Heart left ventricle (tissue), 16 donors: ENCODE results near the gene FREM3. TPM values are rescaled to one million over a fixed set of nuclear protein-coding genes. Genes with fewer than 3 reads are reported as not detected.

Source experiments
- ATAC-seq, 4 donors: fragments of 200-7000 bp; cut with Tn5 transposase; one replicate each; pipeline ENCODE4 v1.9.1; 2020 to 2022; ENCODE audit warnings: moderate library complexity in 4 of 4, mild to moderate bottlenecking in 3 of 4, moderate number of reproducible peaks in 1 of 4
- DNase-seq, 5 donors: peaks; one replicate each; pipeline ENCODE4 v3.0.0-alpha.2; 2020
- H3K27ac ChIP-seq, 12 donors: fragments of 200-600 bp; sonication (generic) in 4 of 12; one replicate each; pipeline versions ENCODE4 v1.5.0 to v1.8.0; 2016 to 2022; ENCODE audit warnings: mild to moderate bottlenecking in 2 of 12
- H3K27me3 ChIP-seq, 9 donors: fragments of 200-600 bp; sonication (generic) in 2 of 9; one replicate each; pipeline versions ENCODE4 v1.5.1 to v1.8.0; 2016 to 2022; ENCODE audit warnings: mild to moderate bottlenecking in 3 of 9
- H3K36me3 ChIP-seq, 9 donors: fragments of 200-600 bp; sonication (generic) in 2 of 9; one replicate each; pipeline versions ENCODE4 v1.5.0 to v1.8.0; 2018 to 2022; ENCODE audit warnings: mild to moderate bottlenecking in 2 of 9
- H3K4me1 ChIP-seq, 12 donors: fragments of 200-600 bp; sonication (generic) in 4 of 12; one replicate each; pipeline versions ENCODE4 v1.5.0 to v1.8.0; 2016 to 2022; ENCODE audit warnings: mild to moderate bottlenecking in 3 of 12
- H3K4me3 ChIP-seq, 12 donors: fragments of 200-600 bp; sonication (generic) in 4 of 12; one replicate each; pipeline versions ENCODE4 v1.5.0 to v1.8.0; 2017 to 2022; ENCODE audit warnings: mild to moderate bottlenecking in 9 of 12, moderate library complexity in 4 of 12
- H3K9me3 ChIP-seq, 12 donors: fragments of 200-600 bp; sonication (generic) in 4 of 12; one replicate each; pipeline versions ENCODE4 v1.5.0 to v1.8.0; 2016 to 2022; ENCODE audit warnings: mild to moderate bottlenecking in 1 of 12
- CTCF ChIP-seq, 12 donors: fragments of 200-600 bp; sonication (generic) in 4 of 12; IDR thresholded peaks; one replicate each; pipeline versions ENCODE4 v1.5.0 to v1.8.0; 2018 to 2022; ENCODE audit warnings: antibody characterized with exemption in 12 of 12, mild to moderate bottlenecking in 5 of 12
- POLR2A ChIP-seq, 2 donors: fragments of 450-650 bp; IDR thresholded peaks; one replicate each; pipeline ENCODE4 v1.6.1; 2017; ENCODE audit warnings: antibody characterized with exemption in 2 of 2, mild to moderate bottlenecking in 2 of 2, moderate library complexity in 2 of 2
- WGBS, 4 donors: extraction: QIAGEN DNeasy Blood & Tissue Kit in 2 of 4; methylation state at CpG; one replicate each; pipeline versions ENCODE4 v1.1.5 to v1.1.7; 2013 to 2018; 5-methylcytosine and 5-hydroxymethylcytosine counted together
- intact Hi-C, 10 donors: fragments of 100-400 bp; cut with DNase I; formaldehyde crosslinking; loops; one replicate each; pipeline versions ENCODE4 v1.11.1 to v1.14.2; 2022
- long read RNA-seq, 3 donors: library from polyadenylated mRNA; unstranded; transcript quantifications; one replicate each; pipeline ENCODE4 v2.0.0, GENCODE V29; 2020 to 2021
- polyA plus RNA-seq, 2 donors: library from polyadenylated mRNA; stranded (reverse); fragments of 200-250 nt; gene quantifications; one replicate each; pipeline ENCODE4 v1.2.3, GENCODE V29; 2013
- total RNA-seq, 9 donors: library from RNA; depleted of rRNA in 2 of 9; stranded (reverse); fragments of >200 nt in 2 of 9; fragmentation: NEBNext Ultra II Directional in 3 of 9; extraction: Animal tissue kit (Norgen Biotek cat#: 25700) in 3 of 9; gene quantifications; one replicate each; pipeline versions ENCODE4 v1.1.0 to v1.2.4, GENCODE V29; 2016 to 2023
- donor health status: ischemic (EF 13 %, LVEDD 7.1; RV severe dilation, severe dysfunction).
- donor health status: healthy with polysubstance abuse.
- donor health status: DM: no; HTN: yes; CAD: no.
- donor health status: DM: no; HTN: no; CAD: no.
- donor health status: ischemic (EF 25% LVEDD 6.9; RV normal size, moderate dysfunction).
- donor health status: ischemic (EF 25% LVEDD 5.7; RV mildly dilated, moderate dysfunction).
- donor health status: healthy.
- donor health status: DM: yes; HTN: yes; CAD: no.
- donor health status: ischemic (EF 35%, LVEDD 5.7; RV mildly dilated, moderate dysfunction).
- donor health status: nonischemic (EF 11% LVEDD 7.7; RV severe dilation, severe dysfunction).
- donor health status: DM: yes; HTN: yes; CAD: no.
- donor health status: PGD.
- donor health status: ischemic (EF 29% LVEDD 5.4; RV normal size, mild dysfunction).
- donor health status: nonischemic (EF 23%, LVEDD 6.1; RV moderate dilation, normal function).

Gene FREM3
- total RNA-seq, result under 1 TPM in 1 of 9 donors, not detected in 8; 0.13 TPM
- polyA plus RNA-seq, result under 1 TPM in 1 of 2 donors, not detected in 1; 0.01 TPM
- long read RNA-seq, donor 1, result 0 reads
- long read RNA-seq, donor 2, result 0 reads
- long read RNA-seq, donor 3, partial matches to known transcripts, result 1 of 1 reads
- long read RNA-seq, donor 3, other reads (novel, unspliced or antisense), result 0 of 1 reads

GRCh38 chr4:143700416-143701352 lies at the start of gene FREM3:
Gene FREM3, minus strand, starts transcription at chr4:143700675. Its CDS starts 0 bp downstream, at chr4:143700675.
- Histone ChIP-seq H3K27ac (no peak within 1 kb of the TSS), H3K36me3 (no peaks in the 10 kb centered on the region), H3K4me3 (peak within 1 kb of the TSS; percentile 31 to 52 (median 43)), H3K27me3 (peaks cover 13 to 48% (median 24%) of the 10 kb centered on the region in 9 donors), H3K9me3 (no peaks in the 10 kb centered on the region), H3K4me1 (peaks cover 0 to 19% (median 13%) of the 10 kb centered on the region in 12 donors)
- intact Hi-C loops, result no loop called here
- TF ChIP-seq POLR2A (IDR thresholded peaks at IDR 0.05), result no peak
- TF ChIP-seq CTCF (IDR thresholded peaks at IDR 0.05), result no peak
- ATAC-seq (peak in 3 of 4 donors; percentile 28 to 35 (median 34)), DNase-seq (peak in 1 of 5 donors; percentile 66)
- WGBS, 4 donors, result 1 to 3% (median 2%) methylated on average over 26 to 64 of the region's 64 CpGs

- Histone ChIP-seq H3K27ac (no peak overlapping the region), H3K4me1 (no peaks in the 10 kb centered on the region), H3K9me3 (no peaks in the 10 kb centered on the region), H3K4me3 (no peak overlapping the region), H3K27me3 (no peaks in the 10 kb centered on the region), H3K36me3 (no peaks in the 10 kb centered on the region)
- DNase-seq (no peak), ATAC-seq (no peak)
- TF ChIP-seq POLR2A (IDR thresholded peaks at IDR 0.05) (no peak), CTCF (IDR thresholded peaks at IDR 0.05) (no peak)
- intact Hi-C loops, result no loop called here
These were observed 45.4 kb upstream of the FREM3 start for GRCh38 chr4:143745874-143746273.

- Histone ChIP-seq H3K27me3 (no peaks in the 10 kb centered on the region), H3K4me3 (no peak overlapping the region), H3K36me3 (no peaks in the 10 kb centered on the region), H3K4me1 (no peaks in the 10 kb centered on the region), H3K27ac (no peak overlapping the region), H3K9me3 (no peaks in the 10 kb centered on the region)
- no peak for TF ChIP-seq CTCF (IDR thresholded peaks at IDR 0.05)
- TF ChIP-seq POLR2A (IDR thresholded peaks at IDR 0.05), result no peak
- DNase-seq (no peak), ATAC-seq (no peak)
- intact Hi-C loops, result no loop called here
- 47 to 57% (median 52%) methylated on average over 3 of the region's 3 CpGs for WGBS, 4 donors
These were observed 43.1 kb upstream of the FREM3 start for GRCh38 chr4:143743591-143743990.

GRCh38 chr4:143742834-143743233 lies 42.4 kb upstream of the FREM3 start:
- no peak overlapping the region for H3K27ac ChIP-seq
- no peak for ATAC-seq
- no peaks in the 10 kb centered on the region for H3K9me3 ChIP-seq
- no peaks in the 10 kb centered on the region for H3K36me3 ChIP-seq
- no peaks in the 10 kb centered on the region for H3K4me1 ChIP-seq
- WGBS, 4 donors, result 24 to 43% (median 36%) methylated on average over 2 of the region's 2 CpGs
- intact Hi-C loops, result no loop called here
- TF ChIP-seq POLR2A (IDR thresholded peaks at IDR 0.05) (no peak), CTCF (IDR thresholded peaks at IDR 0.05) (no peak)
- no peaks in the 10 kb centered on the region for H3K27me3 ChIP-seq
- no peak for DNase-seq
- H3K4me3 ChIP-seq, result no peak overlapping the region
